ENCODE measurements around the gene PSKH1.
A peak's percentile ranks its signal among the peaks of the same experiment; 100 is the strongest.

The PSKH1 gene

GRCh38 chr16:67865318-67865717 is 27.7 kb upstream of the PSKH1 start:
- TF ChIP-seq CTCF (IDR thresholded peaks at IDR 0.05; ENCODE audit: low read depth, low read length, missing control alignments), result peak; percentile 39
- H3K4me3 ChIP-seq (ENCODE audit: low read depth, low read length), result no peak overlapping the region
- no peak for DNase-seq (ENCODE audit: low read depth)
- in situ Hi-C loops (cut with HindIII; ENCODE audit: low sequenced_read_pairs), result no loop called here

- no peak for DNase-seq (ENCODE audit: low read depth)
- no peak overlapping the region for H3K4me3 ChIP-seq (ENCODE audit: low read depth, low read length)
- in situ Hi-C loops (cut with HindIII; ENCODE audit: low sequenced_read_pairs), result no loop called here
- no peak for TF ChIP-seq CTCF (IDR thresholded peaks at IDR 0.05; ENCODE audit: low read depth, low read length, missing control alignments)
These were observed 24.8 kb upstream of the PSKH1 start for GRCh38 chr16:67868290-67868689.

GRCh38 chr16:67869653-67870052 is 23.4 kb upstream of the PSKH1 start:
- no peak overlapping the region for H3K4me3 ChIP-seq (ENCODE audit: low read depth, low read length)
- no peak for DNase-seq (ENCODE audit: low read depth)
- in situ Hi-C loops (cut with HindIII; ENCODE audit: low sequenced_read_pairs), result no loop called here
- TF ChIP-seq CTCF (IDR thresholded peaks at IDR 0.05; ENCODE audit: low read depth, low read length, missing control alignments), result no peak

GRCh38 chr16:67871256-67871655 is 21.8 kb upstream of the PSKH1 start:
- no peak for TF ChIP-seq CTCF (IDR thresholded peaks at IDR 0.05; ENCODE audit: low read depth, low read length, missing control alignments)
- no peak overlapping the region for H3K4me3 ChIP-seq (ENCODE audit: low read depth, low read length)
- in situ Hi-C loops (cut with HindIII; ENCODE audit: low sequenced_read_pairs), result no loop called here
- DNase-seq (ENCODE audit: low read depth), result no peak

GRCh38 chr16:67872131-67872630 is 20.9 kb upstream of the PSKH1 start:
- DNase-seq (ENCODE audit: low read depth), result no peak
- TF ChIP-seq CTCF (IDR thresholded peaks at IDR 0.05; ENCODE audit: low read depth, low read length, missing control alignments), result no peak
- in situ Hi-C loops (cut with HindIII; ENCODE audit: low sequenced_read_pairs), result no loop called here
- H3K4me3 ChIP-seq (ENCODE audit: low read depth, low read length), result peak overlapping the region; percentile 94

GRCh38 chr16:67872631-67873434 is 20.2 kb upstream of the PSKH1 start, which contains the start of gene EDC4:
EDC4 (plus strand) TSS chr16:67873052; CDS start chr16:67873262, 210 bp downstream.
- peak; percentile 23 for DNase-seq (ENCODE audit: low read depth)
- in situ Hi-C loops (cut with HindIII; ENCODE audit: low sequenced_read_pairs), result no loop called here
- TF ChIP-seq CTCF (IDR thresholded peaks at IDR 0.05; ENCODE audit: low read depth, low read length, missing control alignments), result no peak
- H3K4me3 ChIP-seq (ENCODE audit: low read depth, low read length), result peak within 1 kb of the TSS; percentile 94

Measured in astrocyte of the cerebellum (primary cell).